H1 (cell line): ENCODE data around the gene LRRC4C. TPM values are rescaled to one million over a fixed set of nuclear protein-coding genes. Genes with fewer than 3 reads are reported as not detected.

ENCODE experiments used
- CTCF ChIA-PET: fragments of 300-600 bp; sonication (Branson Sonifier 250); formaldehyde crosslinking; loops from one replicate; lab custom pipeline; 2021; ENCODE audit not compliant: partially characterized antibody; lab: Charles Lee
- POLR2A ChIA-PET: fragments of 300-600 bp; sonication (Branson Sonifier 250); formaldehyde crosslinking; loops from one replicate; lab custom pipeline; 2021; ENCODE audit warnings: inconsistent platforms; ENCODE audit not compliant: partially characterized antibody; lab: Charles Lee
- DNase-seq, 2 experiments: peaks; one replicate each; pipeline versions ENCODE4 v3.0.0 to v3.0.0-alpha.2; 2010 to 2022; ENCODE audit warnings: low spot score in 2 of 2, low read depth in 1 of 2, mixed read lengths in 1 of 2
- FAIRE-seq: peaks from 2 replicates; lab custom pipeline; 2011; peaks lifted over from hg19 to GRCh38; lab: Jason Lieb, UNC
- H2AFZ ChIP-seq: 2 replicates; pipeline ENCODE4 v1.8.1; 2012; ENCODE audit warnings: low read length, inconsistent platforms
- H2AK5ac ChIP-seq: 2 replicates; pipeline ENCODE4 v1.6.1; 2013; ENCODE audit warnings: low read depth, low read length
- H2BK120ac ChIP-seq: replicated peaks from 2 replicates; pipeline ENCODE3; 2013; ENCODE audit warnings: low read depth, low read length, inconsistent platforms
- H2BK12ac ChIP-seq: 2 replicates; pipeline ENCODE4 v1.6.1; 2013; ENCODE audit warnings: low read depth, low read length
- H2BK15ac ChIP-seq: 2 replicates; pipeline ENCODE4 v1.6.1; 2013; ENCODE audit warnings: low read length
- H2BK20ac ChIP-seq: 2 replicates; pipeline ENCODE4 v1.6.1; 2013; ENCODE audit warnings: low read length
- H2BK5ac ChIP-seq: 2 replicates; pipeline ENCODE4 v1.6.1; 2013; ENCODE audit warnings: low read depth, low read length
- H3K14ac ChIP-seq: 2 replicates; pipeline ENCODE4 v1.6.1; 2013; ENCODE audit warnings: inconsistent platforms; ENCODE audit not compliant: insufficient read length
- H3K18ac ChIP-seq: 2 replicates; pipeline ENCODE4 v1.6.1; 2013; ENCODE audit warnings: low read length; ENCODE audit errors: extremely low read depth
- H3K23ac ChIP-seq: 2 replicates; pipeline ENCODE4 v1.6.1; 2013; ENCODE audit warnings: inconsistent platforms; ENCODE audit not compliant: insufficient read length
- H3K23me2 ChIP-seq: 2 replicates; pipeline ENCODE4 v1.6.1; 2013; ENCODE audit warnings: low read depth, low read length
- H3K27ac ChIP-seq: 2 replicates; pipeline ENCODE4 v1.6.1; 2011; ENCODE audit warnings: low read depth, low read length, inconsistent platforms
- H3K27me3 ChIP-seq, 4 experiments: replicated peaks in 1 of 4; 1 replicate in 1 of 4; 2 replicates in 3 of 4; pipeline versions ENCODE4 v1.6.1 to v1.8.1; 2011 to 2013; ENCODE audit warnings: low read length in 3 of 4, mild to moderate bottlenecking in 3 of 4, inconsistent platforms in 2 of 4, mixed read lengths in 2 of 4, moderate library complexity in 1 of 4; ENCODE audit not compliant: control insufficient read depth in 3 of 4, insufficient read depth in 3 of 4; ENCODE audit errors: extremely low read depth in 1 of 4
- H3K36me3 ChIP-seq, 4 experiments: 2 replicates each; pipeline versions ENCODE4 v1.6.1 to v1.8.1; 2011 to 2013; ENCODE audit warnings: mild to moderate bottlenecking in 4 of 4, low read length in 3 of 4, moderate library complexity in 2 of 4, control low read depth in 1 of 4, inconsistent platforms in 1 of 4; ENCODE audit not compliant: insufficient read depth in 4 of 4, control insufficient read depth in 2 of 4
- H3K4ac ChIP-seq: replicated peaks from 2 replicates; pipeline ENCODE3; 2013; ENCODE audit warnings: low read length, low read depth, mixed read lengths, inconsistent platforms; ENCODE audit not compliant: insufficient read length
- H3K4me1 ChIP-seq, 4 experiments: replicated peaks in 1 of 4; 1 replicate in 1 of 4; 2 replicates in 3 of 4; pipeline versions ENCODE4 v1.6.1 to v1.8.1; 2011 to 2013; ENCODE audit warnings: low read length in 3 of 4, inconsistent platforms in 2 of 4, mixed read lengths in 1 of 4; ENCODE audit not compliant: insufficient read depth in 4 of 4, control insufficient read depth in 3 of 4
- H3K4me2 ChIP-seq, 2 experiments: 2 replicates each; pipeline versions ENCODE4 v1.6.1 to v1.8.1; 2011 to 2013; ENCODE audit warnings: low read depth in 2 of 2, low read length in 2 of 2, control low read depth in 1 of 2, inconsistent platforms in 1 of 2, mild to moderate bottlenecking in 1 of 2; ENCODE audit not compliant: insufficient read depth in 1 of 2
- H3K4me3 ChIP-seq, 4 experiments: fragments of 200-600, 300-600 bp in 1 of 4; sonication (generic), shearing (Covaris generic), sonication (Bioruptor Twin) in 1 of 4; 2 replicates each; pipeline versions ENCODE4 v1.5.1 to v1.8.1; 2011 to 2016; ENCODE audit warnings: low read length in 4 of 4, low read depth in 3 of 4, control low read depth in 2 of 4, inconsistent platforms in 2 of 4, mild to moderate bottlenecking in 2 of 4, mixed read lengths in 1 of 4, moderate library complexity in 1 of 4; ENCODE audit not compliant: insufficient read depth in 2 of 4; ENCODE audit errors: extremely low read depth in 1 of 4
- H3K56ac ChIP-seq: replicated peaks from 2 replicates; pipeline ENCODE3; 2013; ENCODE audit warnings: low read depth, mild to moderate bottlenecking, mixed read lengths, low read length, inconsistent platforms; ENCODE audit not compliant: insufficient read length
- H3K79me1 ChIP-seq: 2 replicates; pipeline ENCODE4 v1.6.1; 2013; ENCODE audit warnings: low read depth, low read length, control low read depth
- H3K79me2 ChIP-seq, 2 experiments: 2 replicates each; pipeline versions ENCODE4 v1.6.1 to v1.8.1; 2012 to 2013; ENCODE audit warnings: low read length in 2 of 2, mild to moderate bottlenecking in 2 of 2, inconsistent platforms in 1 of 2; ENCODE audit not compliant: insufficient read depth in 2 of 2, control insufficient read depth in 1 of 2
- H3K9ac ChIP-seq, 4 experiments: replicated peaks in 1 of 4; 1 replicate in 1 of 4; 2 replicates in 3 of 4; pipeline versions ENCODE4 v1.6.1 to v1.8.1; 2011 to 2013; ENCODE audit warnings: low read depth in 3 of 4, low read length in 3 of 4, control low read depth in 2 of 4, mild to moderate bottlenecking in 2 of 4, moderate library complexity in 2 of 4, inconsistent platforms in 1 of 4; ENCODE audit errors: extremely low read depth in 1 of 4
- H3K9me3 ChIP-seq, 2 experiments: 2 replicates each; pipeline versions ENCODE4 v1.6.1 to v1.8.1; 2012 to 2013; ENCODE audit warnings: mild to moderate bottlenecking in 2 of 2, moderate library complexity in 2 of 2, control low read depth in 1 of 2, inconsistent platforms in 1 of 2, low read depth in 1 of 2, low read length in 1 of 2, mixed read lengths in 1 of 2; ENCODE audit not compliant: insufficient read depth in 2 of 2
- H4K20me1 ChIP-seq, 2 experiments: replicated peaks in 1 of 2; 2 replicates each; pipeline versions ENCODE3 to v1.8.1; 2011 to 2013; ENCODE audit warnings: inconsistent platforms in 2 of 2, low read length in 2 of 2, mild to moderate bottlenecking in 1 of 2; ENCODE audit not compliant: insufficient read depth in 2 of 2, control insufficient read depth in 1 of 2
- H4K5ac ChIP-seq: 2 replicates; pipeline ENCODE4 v1.6.1; 2013; ENCODE audit warnings: low read length, low read depth, mixed read lengths, inconsistent platforms; ENCODE audit not compliant: insufficient read length
- H4K8ac ChIP-seq: 2 replicates; pipeline ENCODE4 v1.8.0; 2013; ENCODE audit warnings: mild to moderate bottlenecking, moderate library complexity, low read length, inconsistent platforms; ENCODE audit not compliant: insufficient read depth; ENCODE audit errors: extremely low read depth
- H4K91ac ChIP-seq: replicated peaks from 2 replicates; pipeline ENCODE3; 2013; ENCODE audit warnings: low read length, mixed read lengths, inconsistent platforms; ENCODE audit not compliant: insufficient read length
- BACH1 ChIP-seq: IDR thresholded peaks from 2 replicates; pipeline ENCODE4 v1.6.1; 2012; ENCODE audit warnings: low read length, improper control_type of control experiment
- CHD1 ChIP-seq: IDR thresholded peaks from 2 replicates; pipeline ENCODE4 v1.6.1; 2012; ENCODE audit warnings: low read depth, low read length, improper control_type of control experiment
- CREB1 ChIP-seq: IDR thresholded peaks from 2 replicates; pipeline ENCODE4 v1.6.1; 2012; ENCODE audit warnings: inconsistent platforms
- EP300 ChIP-seq, 2 experiments: IDR thresholded peaks; 1 replicate in 1 of 2; 2 replicates in 1 of 2; pipeline ENCODE4 v1.6.1; 2011 to 2012; ENCODE audit warnings: low read depth in 2 of 2, low read length in 2 of 2, mild to moderate bottlenecking in 2 of 2, borderline replicate concordance in 1 of 2, inconsistent platforms in 1 of 2, moderate library complexity in 1 of 2
- GABPA ChIP-seq: IDR thresholded peaks from 2 replicates; pipeline ENCODE4 v1.6.1; 2011; ENCODE audit warnings: mild to moderate bottlenecking, low read length, moderate library complexity, borderline replicate concordance; ENCODE audit not compliant: insufficient read depth
- KDM1A ChIP-seq: fragments of 200-600, 300-600 bp; sonication (generic); IDR thresholded peaks from 2 replicates; pipeline ENCODE4 v1.7.1; 2016; ENCODE audit warnings: mild to moderate bottlenecking, low read length, borderline replicate concordance
- RAD21 ChIP-seq, 2 experiments: IDR thresholded peaks in 1 of 2; conservative IDR thresholded peaks in 1 of 2; 2 replicates each; pipeline ENCODE4 v1.6.1; 2011; ENCODE audit warnings: low read depth in 2 of 2, low read length in 2 of 2, improper control_type of control experiment in 1 of 2, inconsistent platforms in 1 of 2, mild to moderate bottlenecking in 1 of 2, moderate library complexity in 1 of 2
- RFX5 ChIP-seq: IDR thresholded peaks from 2 replicates; pipeline ENCODE4 v1.6.1; 2011; ENCODE audit warnings: low read depth, low read length, improper control_type of control experiment, borderline replicate concordance
- RNF2 ChIP-seq: fragments of 200-900, 300-1000 bp; sonication (generic); IDR thresholded peaks from 2 replicates; pipeline ENCODE4 v1.7.1; 2016; ENCODE audit warnings: borderline replicate concordance, low read depth, mild to moderate bottlenecking, antibody characterized with exemption, low read length; ENCODE audit not compliant: poor library complexity, severe bottlenecking; ENCODE audit errors: missing control alignments
- SAP30 ChIP-seq: fragments of 300-600 bp; sonication (generic); IDR thresholded peaks from 2 replicates; pipeline ENCODE4 v1.7.1; 2012; ENCODE audit warnings: low read length, moderate library complexity, mild to moderate bottlenecking, inconsistent platforms; ENCODE audit not compliant: insufficient read depth, insufficient replicate concordance
- SUZ12 ChIP-seq: fragments of 200-600 bp; sonication (generic); IDR thresholded peaks from 2 replicates; pipeline ENCODE4 v1.6.1; 2012; ENCODE audit warnings: mild to moderate bottlenecking, inconsistent platforms, low read length, moderate library complexity, mixed read lengths
- WGBS, 2 experiments: shearing (Covaris generic) in 1 of 2; methylation state at CpG; one replicate each; pipeline versions ENCODE4 v1.1.6 to v1.1.7; 2013 to 2015; ENCODE audit warnings: low lambda C conversion rate in 2 of 2, mixed read lengths in 2 of 2, inconsistent platforms in 1 of 2, low coverage in 1 of 2, missing lambda C conversion rate in 1 of 2; ENCODE audit not compliant: insufficient replicate concordance in 2 of 2, insufficient coverage in 1 of 2, insufficient read length in 1 of 2; ENCODE audit errors: extremely low coverage in 1 of 2, missing lambda C conversion rate in 1 of 2; 5-methylcytosine and 5-hydroxymethylcytosine counted together
- polyA plus RNA-seq, 7 experiments: library from polyadenylated mRNA; depleted of rRNA in 3 of 7; stranded (reverse) in 5 of 7; unstranded in 2 of 7; fragments of >200 nt in 5 of 7; fragments of 200-250 nt in 2 of 7; gene quantifications; 1 replicate in 5 of 7; 2 replicates in 1 of 7; 4 replicates in 1 of 7; pipeline versions ENCODE4 v1.2.1 to v1.2.3, GENCODE V29; 2011 to 2013; ENCODE audit warnings: missing spikeins in 2 of 7, mixed read lengths in 2 of 7
- total RNA-seq: library from RNA; stranded (reverse); fragmentation: NEBNext Ultra II Directional; extraction: Animal tissue kit (Norgen Biotek cat#: 25700); gene quantifications from 2 replicates; pipeline ENCODE4 v1.2.1, GENCODE V29; 2021
- TF ChIP-seq, protein P1 (sequence below): IDR thresholded peaks from 2 replicates; pipeline ENCODE4 v1.6.1; 2011; ENCODE audit warnings: low read length, improper control_type of control experiment

Gene LRRC4C
- total and polyA plus RNA-seq, 2 of the 8 experiments (the other 6 are each of a cell fraction or from before 2014, with no cell fraction given) = 0.23 to 2.2 TPM

- no peak overlapping the region for H3K18ac ChIP-seq
- ChIA-PET POLR2A (no interaction called here), CTCF (interaction anchor here (1.3 kb wide), 1 partner anchor 1537 kb away, joined by 3 read pairs; no protein-coding TSS in a partner anchor)
- H2BK12ac ChIP-seq = no peak overlapping the region
- FAIRE-seq = no peak
- no peaks in the 10 kb centered on the region for H3K79me2 ChIP-seq
- H3K9ac ChIP-seq = no peak overlapping the region
- no peak overlapping the region for H2BK5ac ChIP-seq
- no peak overlapping the region for H3K27ac ChIP-seq
- H2AFZ ChIP-seq = no peak overlapping the region
- H4K8ac ChIP-seq = no peak overlapping the region
- no peaks in the 10 kb centered on the region for H3K79me1 ChIP-seq
- no peak overlapping the region for H2BK15ac ChIP-seq
- H2AK5ac ChIP-seq = no peak overlapping the region
- no peaks in the 10 kb centered on the region for H3K27me3 ChIP-seq
- no peaks in the 10 kb centered on the region for H4K20me1 ChIP-seq
- DNase-seq = no peak
- no peak overlapping the region for H3K14ac ChIP-seq
- H4K5ac ChIP-seq = no peak overlapping the region
- no peaks in the 10 kb centered on the region for H3K23me2 ChIP-seq
- no peak overlapping the region for H3K23ac ChIP-seq
- no peaks in the 10 kb centered on the region for H3K36me3 ChIP-seq
- H3K56ac ChIP-seq = no peak overlapping the region
- H3K4ac ChIP-seq = no peak overlapping the region
- no peaks in the 10 kb centered on the region for H3K4me1 ChIP-seq
- no peak overlapping the region for H2BK20ac ChIP-seq
- 91% methylated on average over 2 of the region's 3 CpGs; no CpG with 5 or more reads in 1 of the 2 experiments for WGBS, 2 experiments
- H3K4me3 ChIP-seq = no peak overlapping the region
- no peaks in the 10 kb centered on the region for H3K9me3 ChIP-seq
- no peak overlapping the region for H3K4me2 ChIP-seq
- H4K91ac ChIP-seq = no peak overlapping the region
- no peak overlapping the region for H2BK120ac ChIP-seq
- TF ChIP-seq KDM1A = no peak
- no peak for TF ChIP-seq RFX5
- TF ChIP-seq, protein P1, sequence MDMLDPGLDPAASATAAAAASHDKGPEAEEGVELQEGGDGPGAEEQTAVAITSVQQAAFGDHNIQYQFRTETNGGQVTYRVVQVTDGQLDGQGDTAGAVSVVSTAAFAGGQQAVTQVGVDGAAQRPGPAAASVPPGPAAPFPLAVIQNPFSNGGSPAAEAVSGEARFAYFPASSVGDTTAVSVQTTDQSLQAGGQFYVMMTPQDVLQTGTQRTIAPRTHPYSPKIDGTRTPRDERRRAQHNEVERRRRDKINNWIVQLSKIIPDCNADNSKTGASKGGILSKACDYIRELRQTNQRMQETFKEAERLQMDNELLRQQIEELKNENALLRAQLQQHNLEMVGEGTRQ = no peak
- TF ChIP-seq SAP30 = no peak
- no peak for TF ChIP-seq RNF2
- TF ChIP-seq RAD21 (IDR thresholded peaks at IDR 0.05 in 1 of 2, conservative IDR thresholded peaks at IDR 0.05 in 1 of 2; ENCODE audit: low read depth in 2 of 2, low read length in 2 of 2) = no peak
- TF ChIP-seq CREB1 = no peak
- no peak for TF ChIP-seq BACH1
- TF ChIP-seq SUZ12 = no peak
- TF ChIP-seq EP300 (IDR thresholded peaks at IDR 0.05; ENCODE audit: borderline replicate concordance in 1 of 2, low read depth in 2 of 2, low read length in 2 of 2) = no peak
- no peak for TF ChIP-seq CHD1
- no peak for TF ChIP-seq GABPA
Observed at GRCh38 chr11:40235841-40236240, 1223.6 kb downstream of the LRRC4C start.
